Mesothelial cell of epicardium (in vitro differentiated cells): ENCODE measurements around the gene CERS4. TPM values are rescaled to one million over a fixed set of nuclear protein-coding genes. Genes with fewer than 3 reads are reported as not detected.

Experiments
- DNase-seq, 2 experiments: peaks; one replicate each; pipeline ENCODE4 v3.0.0; 2021; ENCODE audit warnings: low spot score in 2 of 2; ENCODE audit not compliant: unreplicated experiment in 2 of 2
- H3K27ac Mint-ChIP-seq: 2 replicates; pipeline ENCODE4 v1.8.0; 2021; ENCODE audit warnings: mixed read lengths
- H3K27me3 Mint-ChIP-seq: 2 replicates; pipeline ENCODE4 v1.8.0; 2021; ENCODE audit warnings: low read depth, mixed read lengths
- H3K36me3 Mint-ChIP-seq: 2 replicates; pipeline ENCODE4 v1.8.0; 2021; ENCODE audit warnings: mixed read lengths
- H3K4me1 Mint-ChIP-seq: 2 replicates; pipeline ENCODE4 v1.8.0; 2021; ENCODE audit warnings: mixed read lengths
- H3K4me3 Mint-ChIP-seq: 2 replicates; pipeline ENCODE4 v1.8.0; 2021; ENCODE audit warnings: mild to moderate bottlenecking, moderate library complexity, mixed read lengths
- H3K9me3 Mint-ChIP-seq: 2 replicates; pipeline ENCODE4 v1.8.0; 2021; ENCODE audit warnings: mixed read lengths
- CTCF ChIP-seq: fragments of 200-600 bp; sonication (generic); IDR thresholded peaks from one replicate; pipeline ENCODE4 v1.5.0; 2021; ENCODE audit warnings: antibody characterized with exemption; ENCODE audit not compliant: unreplicated experiment
- total RNA-seq: library from RNA; stranded (reverse); gene quantifications from 3 replicates; pipeline ENCODE4 v1.2.1, GENCODE V29; 2021

Gene CERS4
- total RNA-seq, 1 donor from 2014 or later, result 67.0 TPM

DNA sequence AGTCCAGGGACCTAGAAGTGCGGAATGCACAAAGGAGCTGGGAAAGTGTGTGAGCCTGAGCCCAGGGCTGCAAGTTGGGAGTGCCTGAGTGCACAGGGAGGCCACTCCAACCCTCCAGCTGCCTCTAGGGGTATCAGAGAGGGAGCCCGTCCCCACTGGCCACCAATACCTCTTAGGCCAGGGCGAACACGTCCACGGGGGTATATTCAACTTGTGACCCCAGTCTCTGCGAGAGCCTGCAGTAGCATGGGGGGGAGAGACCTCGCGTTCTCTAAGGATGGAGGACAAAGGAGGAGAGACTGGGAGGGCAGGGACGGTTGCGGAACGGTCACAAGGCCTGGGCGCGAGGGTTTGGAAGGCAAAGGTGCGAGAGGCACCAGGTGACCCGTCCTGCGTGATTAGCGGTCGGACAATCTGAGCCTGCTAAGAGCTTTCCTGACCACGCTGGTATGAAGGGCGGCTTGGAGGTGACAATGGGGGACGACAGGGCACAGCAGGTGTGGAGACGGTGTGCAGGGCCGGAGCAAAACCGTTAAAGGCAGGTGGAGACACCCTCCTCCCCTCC is 98.3 kb downstream of the CERS4 start:
- peaks cover 10% of the 10 kb centered on the region for H3K36me3 Mint-ChIP-seq
- no peaks in the 10 kb centered on the region for H3K9me3 Mint-ChIP-seq
- TF ChIP-seq CTCF, result no peak
- no peaks in the 10 kb centered on the region for H3K27me3 Mint-ChIP-seq
- peak overlapping the region; percentile 89 for H3K27ac Mint-ChIP-seq
- H3K4me3 Mint-ChIP-seq, result peak overlapping the region; percentile 85
- DNase-seq, result peak in 1 of 2 experiments; percentile 41
- peaks cover 17% of the 10 kb centered on the region for H3K4me1 Mint-ChIP-seq

DNA sequence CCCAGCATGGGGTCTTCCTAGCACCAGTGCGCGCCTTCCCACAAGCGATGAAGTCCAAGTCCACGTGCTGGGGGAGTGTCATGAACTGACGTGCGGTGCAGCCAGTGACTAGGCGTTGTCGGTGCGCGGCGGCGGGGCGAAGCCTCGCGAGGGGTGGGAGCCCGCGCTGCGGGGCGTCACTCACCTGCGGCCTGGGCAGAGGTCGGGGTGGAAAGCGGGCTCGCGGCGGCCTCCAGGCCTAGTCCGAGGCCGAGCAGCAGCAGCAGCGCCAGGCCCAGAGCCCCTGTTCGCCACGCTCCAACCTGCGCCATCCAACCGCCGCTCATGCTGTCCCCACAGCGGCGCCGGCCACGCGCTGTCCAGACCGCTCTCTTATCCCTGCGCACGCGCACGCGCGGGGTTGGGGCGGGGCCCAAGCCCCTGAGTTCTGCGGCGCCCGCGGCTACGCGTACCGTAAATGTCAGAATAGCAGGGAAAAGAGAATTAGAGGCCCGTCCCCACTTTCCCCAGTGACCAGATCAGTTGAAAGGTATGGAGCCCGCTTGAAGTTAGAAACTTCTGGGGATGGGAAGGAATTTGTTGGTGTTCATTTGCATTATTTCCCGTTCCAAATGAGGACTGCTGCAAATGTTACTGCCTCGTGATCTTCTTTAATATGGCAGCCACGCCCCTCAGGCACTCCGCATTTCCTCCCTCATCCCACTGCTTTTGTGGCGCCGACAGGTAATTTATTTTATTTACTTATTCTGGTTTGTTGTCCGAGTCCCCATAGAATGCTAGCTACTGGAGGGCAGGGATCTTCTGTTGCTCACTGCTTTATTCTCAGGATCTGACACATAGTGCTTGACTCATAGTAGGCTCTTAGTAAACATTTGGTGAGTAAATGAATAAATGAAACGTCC is 99.0 kb downstream of the CERS4 start, which contains the start of gene CD320:
CD320 (minus strand) TSS at position 394 of the 902 bp plus-strand sequence; CDS start at position 326, 68 bp downstream.
- peak within 1 kb of the TSS; percentile 89 for H3K27ac Mint-ChIP-seq
- peaks cover 10% of the 10 kb centered on the region for H3K36me3 Mint-ChIP-seq
- peak within 1 kb of the TSS; percentile 85 for H3K4me3 Mint-ChIP-seq
- H3K4me1 Mint-ChIP-seq, result peaks cover 17% of the 10 kb centered on the region
- DNase-seq, result peak; percentile 92 to 96
- TF ChIP-seq CTCF, result no peak
- H3K27me3 Mint-ChIP-seq, result no peaks in the 10 kb centered on the region
- no peaks in the 10 kb centered on the region for H3K9me3 Mint-ChIP-seq

DNA sequence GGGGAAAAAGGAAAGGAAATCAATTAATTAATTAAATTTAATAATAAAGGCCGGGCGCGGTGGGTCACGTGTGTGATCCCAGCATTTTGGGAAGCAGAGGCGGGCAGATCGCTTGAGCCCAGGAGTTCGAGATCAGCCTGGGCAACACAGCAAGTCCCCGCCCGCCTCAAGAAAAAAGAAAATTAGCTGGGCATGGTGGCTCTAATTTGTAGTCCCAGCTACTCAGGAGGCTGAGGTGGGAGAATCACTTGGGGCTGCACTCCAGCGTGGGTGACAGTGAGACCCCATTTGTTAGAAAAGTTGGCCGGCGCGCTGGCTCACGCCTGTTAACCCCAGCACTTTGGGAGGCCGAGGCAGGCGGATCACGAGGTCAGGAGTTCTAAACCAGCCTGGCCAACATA is 99.7 kb downstream of the CERS4 start:
- peak overlapping the region; percentile 84 for H3K27ac Mint-ChIP-seq
- peaks cover 17% of the 10 kb centered on the region for H3K4me1 Mint-ChIP-seq
- peaks cover 10% of the 10 kb centered on the region for H3K36me3 Mint-ChIP-seq
- peak overlapping the region; percentile 85 for H3K4me3 Mint-ChIP-seq
- H3K9me3 Mint-ChIP-seq, result no peaks in the 10 kb centered on the region
- peak in 1 of 2 experiments; percentile 31 for DNase-seq
- TF ChIP-seq CTCF, result no peak
- H3K27me3 Mint-ChIP-seq, result no peaks in the 10 kb centered on the region

- H3K4me3 Mint-ChIP-seq, result no peak overlapping the region
- H3K36me3 Mint-ChIP-seq, result peaks cover 10% of the 10 kb centered on the region
- no peak for TF ChIP-seq CTCF
- DNase-seq, result peak in 1 of 2 experiments; percentile 14
- H3K27me3 Mint-ChIP-seq, result no peaks in the 10 kb centered on the region
- H3K9me3 Mint-ChIP-seq, result no peaks in the 10 kb centered on the region
- H3K27ac Mint-ChIP-seq, result no peak overlapping the region
- peaks cover 17% of the 10 kb centered on the region for H3K4me1 Mint-ChIP-seq
These were observed 101.3 kb downstream of the CERS4 start for GRCh38 chr19:8310342-8311055.

GRCh38 chr19:8311461-8312260 is 102.5 kb downstream of the CERS4 start:
- H3K27me3 Mint-ChIP-seq, result no peaks in the 10 kb centered on the region
- H3K36me3 Mint-ChIP-seq, result peaks cover 12% of the 10 kb centered on the region
- peak in 1 of 2 experiments; percentile 26 for DNase-seq
- TF ChIP-seq CTCF, result no peak
- no peaks in the 10 kb centered on the region for H3K9me3 Mint-ChIP-seq
- H3K4me3 Mint-ChIP-seq, result no peak overlapping the region
- H3K4me1 Mint-ChIP-seq, result peaks cover 17% of the 10 kb centered on the region
- H3K27ac Mint-ChIP-seq, result no peak overlapping the region
